Measurements from ENCODE around the gene CASKIN1.

Gene CASKIN1

DNA sequence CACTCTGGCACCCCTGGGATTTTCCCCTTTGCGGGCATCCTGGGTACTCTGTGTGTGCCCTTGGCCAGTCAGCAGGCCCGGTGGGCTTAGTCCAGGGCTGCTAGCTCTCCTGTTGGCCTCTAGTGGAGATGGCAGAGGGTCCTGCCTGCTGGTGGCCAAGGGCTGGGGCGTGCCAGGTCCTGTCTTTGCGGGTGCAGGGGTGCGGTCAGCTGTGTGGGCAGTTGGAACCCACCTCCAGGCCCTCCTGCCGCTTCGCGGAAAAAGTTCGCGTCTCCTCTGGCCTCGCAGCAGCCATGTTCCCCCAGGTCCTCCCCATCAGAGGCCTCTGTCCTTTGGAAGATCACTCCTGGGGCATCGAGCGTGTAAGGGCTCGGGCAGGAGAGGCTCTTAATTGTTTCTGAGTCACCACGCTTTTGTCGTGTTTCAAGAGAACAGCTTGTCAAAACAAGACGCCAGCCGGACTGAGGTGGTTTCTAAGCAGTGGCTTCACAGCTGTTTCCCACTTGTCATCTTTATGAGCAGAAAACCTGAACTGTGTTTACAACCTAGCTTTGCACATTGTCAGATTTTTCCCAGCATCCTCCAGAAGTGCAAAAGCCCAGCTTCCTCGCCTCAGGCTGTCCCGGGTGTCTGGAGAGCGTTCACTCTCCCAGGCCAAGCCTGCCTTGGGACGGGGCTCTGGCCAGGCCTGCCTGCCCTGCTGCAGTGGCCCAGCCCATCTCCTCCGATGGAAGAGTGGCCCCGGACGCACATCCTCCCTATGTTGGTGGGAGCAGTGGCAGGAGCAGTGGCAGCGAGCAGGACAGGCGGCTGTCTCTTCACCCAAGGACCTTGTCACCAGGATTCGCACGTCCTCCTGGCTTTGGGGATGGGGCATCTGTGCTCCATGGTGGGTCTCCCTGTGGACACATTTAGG lies 34.9 kb upstream of the CASKIN1 start:
- DNase-seq (ENCODE audit: low read depth): no peak
- no peak overlapping the region for H3K4me3 ChIP-seq (ENCODE audit: low read depth, low read length)
- TF ChIP-seq, protein P1, sequence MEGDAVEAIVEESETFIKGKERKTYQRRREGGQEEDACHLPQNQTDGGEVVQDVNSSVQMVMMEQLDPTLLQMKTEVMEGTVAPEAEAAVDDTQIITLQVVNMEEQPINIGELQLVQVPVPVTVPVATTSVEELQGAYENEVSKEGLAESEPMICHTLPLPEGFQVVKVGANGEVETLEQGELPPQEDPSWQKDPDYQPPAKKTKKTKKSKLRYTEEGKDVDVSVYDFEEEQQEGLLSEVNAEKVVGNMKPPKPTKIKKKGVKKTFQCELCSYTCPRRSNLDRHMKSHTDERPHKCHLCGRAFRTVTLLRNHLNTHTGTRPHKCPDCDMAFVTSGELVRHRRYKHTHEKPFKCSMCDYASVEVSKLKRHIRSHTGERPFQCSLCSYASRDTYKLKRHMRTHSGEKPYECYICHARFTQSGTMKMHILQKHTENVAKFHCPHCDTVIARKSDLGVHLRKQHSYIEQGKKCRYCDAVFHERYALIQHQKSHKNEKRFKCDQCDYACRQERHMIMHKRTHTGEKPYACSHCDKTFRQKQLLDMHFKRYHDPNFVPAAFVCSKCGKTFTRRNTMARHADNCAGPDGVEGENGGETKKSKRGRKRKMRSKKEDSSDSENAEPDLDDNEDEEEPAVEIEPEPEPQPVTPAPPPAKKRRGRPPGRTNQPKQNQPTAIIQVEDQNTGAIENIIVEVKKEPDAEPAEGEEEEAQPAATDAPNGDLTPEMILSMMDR (conservative IDR thresholded peaks at IDR 0.05; ENCODE audit: low read depth, low read length): no peak

DNA sequence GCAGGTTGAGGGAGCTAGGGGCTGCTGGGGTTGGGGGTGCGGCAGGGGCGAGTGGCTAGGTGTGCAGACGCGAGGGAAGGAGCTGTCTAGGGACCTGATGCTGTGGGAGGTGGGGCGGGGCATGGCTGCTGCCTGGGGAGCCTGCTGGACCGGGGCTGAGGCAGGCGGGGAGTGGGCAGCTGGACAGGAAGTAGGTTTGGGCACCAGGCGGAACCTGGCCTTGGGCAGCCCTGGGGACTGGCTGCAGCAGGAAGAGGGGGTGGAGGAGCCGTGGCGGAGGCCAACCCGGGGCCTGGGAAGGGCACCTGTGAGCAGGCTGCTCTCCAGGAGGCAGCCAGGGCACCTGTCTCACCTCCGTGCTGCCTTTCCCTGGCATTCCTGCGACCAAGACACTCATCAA lies 34.0 kb upstream of the CASKIN1 start:
- no peak for DNase-seq (ENCODE audit: low read depth)
- TF ChIP-seq, protein P1 (conservative IDR thresholded peaks at IDR 0.05; ENCODE audit: low read depth, low read length): no peak
- H3K4me3 ChIP-seq (ENCODE audit: low read depth, low read length): no peak overlapping the region

DNA sequence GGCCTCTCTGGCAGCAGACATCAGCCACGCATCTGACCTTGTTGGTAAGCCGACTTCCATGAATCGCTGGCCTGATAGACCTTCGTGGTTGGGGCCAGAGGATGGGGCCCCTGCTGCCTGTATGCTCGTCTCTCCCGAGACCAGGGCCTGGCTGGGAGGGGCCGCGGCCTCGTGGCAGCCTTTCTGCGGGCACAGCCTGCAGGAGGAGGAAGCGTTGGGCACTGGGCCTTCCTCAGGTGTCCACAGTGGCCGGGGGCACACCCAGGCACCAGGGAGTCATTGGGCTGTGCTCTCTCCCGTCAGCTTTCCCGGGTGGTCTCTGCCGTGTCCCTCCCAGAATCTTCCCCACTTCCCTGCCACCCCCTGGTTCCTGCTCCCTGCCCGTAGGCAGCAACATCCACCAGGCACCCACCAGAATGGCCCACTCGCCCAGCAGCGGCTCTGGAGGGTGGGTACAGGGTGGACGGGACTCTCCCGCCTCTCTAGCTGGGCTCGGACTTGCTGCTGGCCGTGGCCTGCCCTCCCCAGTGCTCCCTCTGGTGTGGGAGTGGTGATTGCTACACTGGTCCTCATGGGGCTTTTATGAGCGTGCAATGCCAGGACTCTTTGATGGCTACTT lies 33.3 kb upstream of the CASKIN1 start:
- TF ChIP-seq, protein P1 (conservative IDR thresholded peaks at IDR 0.05; ENCODE audit: low read depth, low read length): no peak
- no peak overlapping the region for H3K4me3 ChIP-seq (ENCODE audit: low read depth, low read length)
- no peak for DNase-seq (ENCODE audit: low read depth)

DNA sequence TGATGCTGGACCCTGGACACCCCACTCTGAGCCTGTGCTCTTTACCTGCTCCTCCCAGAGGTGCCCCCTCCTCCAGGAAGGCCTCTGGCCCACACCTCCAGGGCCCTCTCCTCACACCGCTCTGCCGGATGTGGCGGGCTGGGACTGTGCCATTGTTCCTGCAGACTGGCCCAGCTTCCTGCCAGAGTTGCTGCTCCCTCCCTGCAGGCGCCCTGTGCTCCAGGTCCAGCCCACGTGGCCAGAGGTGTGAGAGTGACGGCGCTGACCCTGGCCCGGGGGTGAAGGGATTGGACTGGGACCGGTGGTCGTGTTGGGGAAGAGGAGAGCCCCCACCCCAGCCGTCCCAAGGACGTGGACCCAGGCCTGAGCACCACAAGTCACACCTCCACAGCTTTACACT lies 32.7 kb upstream of the CASKIN1 start:
- DNase-seq (ENCODE audit: low read depth): no peak
- TF ChIP-seq, protein P1 (conservative IDR thresholded peaks at IDR 0.05; ENCODE audit: low read depth, low read length): no peak
- no peak overlapping the region for H3K4me3 ChIP-seq (ENCODE audit: low read depth, low read length)

DNA sequence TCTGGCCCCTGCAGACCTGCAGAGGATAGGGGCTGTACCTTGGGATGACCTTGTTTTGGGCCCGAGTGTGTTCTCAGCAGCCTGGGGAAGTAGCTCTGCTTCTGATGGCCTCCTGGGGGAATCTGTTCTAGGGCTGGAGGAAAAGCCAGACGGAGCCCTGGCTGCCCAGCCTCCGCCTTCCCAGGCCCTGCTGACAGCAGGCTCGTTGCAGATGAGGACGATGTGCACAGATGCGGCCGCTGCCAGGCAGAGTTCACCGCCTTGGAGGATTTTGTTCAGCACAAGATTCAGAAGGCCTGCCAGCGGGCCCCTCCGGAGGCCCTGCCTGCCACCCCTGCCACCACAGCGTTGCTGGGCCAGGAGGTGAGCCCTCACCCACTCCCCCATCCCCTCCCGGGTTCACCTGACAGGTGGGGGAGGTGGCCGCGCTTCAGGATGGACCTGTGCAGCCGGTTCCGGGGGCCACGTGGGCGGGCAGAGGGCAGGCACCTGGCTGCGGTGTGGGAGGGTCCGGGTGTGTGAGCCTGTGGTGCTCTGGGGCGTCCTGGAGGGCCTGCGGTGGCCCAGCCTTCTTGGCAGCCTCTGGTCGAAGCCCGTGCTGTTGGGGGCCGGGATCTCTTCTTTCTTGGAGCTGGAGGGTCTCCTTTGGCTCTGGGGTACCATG lies 31.9 kb upstream of the CASKIN1 start:
- DNase-seq (ENCODE audit: low read depth): no peak
- no peak overlapping the region for H3K4me3 ChIP-seq (ENCODE audit: low read depth, low read length)
- TF ChIP-seq, protein P1 (conservative IDR thresholded peaks at IDR 0.05; ENCODE audit: low read depth, low read length): no peak

DNA sequence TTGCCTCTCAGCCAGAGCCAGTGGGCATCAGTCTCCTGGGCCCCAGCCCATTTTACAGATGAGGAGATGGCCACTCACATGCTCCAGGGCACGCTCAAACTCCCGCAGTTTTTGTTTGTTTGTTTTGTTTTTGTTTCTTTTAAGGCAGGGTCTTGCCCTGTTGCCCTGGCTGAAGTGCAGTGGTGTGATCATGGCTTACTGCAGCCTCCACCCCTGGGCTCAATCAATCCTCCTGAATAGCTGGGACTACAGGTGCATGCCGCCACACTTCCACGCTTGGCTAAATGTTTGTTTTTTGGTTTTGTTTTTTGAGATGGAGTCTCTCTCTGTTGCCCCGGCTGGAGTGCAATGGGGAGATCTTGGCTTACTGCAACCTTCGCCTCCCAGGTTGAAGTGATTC lies 30.5 kb upstream of the CASKIN1 start:
- no peak overlapping the region for H3K4me3 ChIP-seq (ENCODE audit: low read depth, low read length)
- TF ChIP-seq, protein P1 (conservative IDR thresholded peaks at IDR 0.05; ENCODE audit: low read depth, low read length): no peak
- no peak for DNase-seq (ENCODE audit: low read depth)

All from choroid plexus epithelial cell (primary cell).